H1 (cell line): ENCODE results near the gene DCDC2. TPM values are rescaled to one million over a fixed set of nuclear protein-coding genes. Genes with fewer than 3 reads are reported as not detected.

Experiments used
- CTCF ChIA-PET: fragments of 300-600 bp; sonication (Branson Sonifier 250); formaldehyde crosslinking; loops from one replicate; lab custom pipeline; 2021; ENCODE audit not compliant: partially characterized antibody; lab: Charles Lee
- POLR2A ChIA-PET: fragments of 300-600 bp; sonication (Branson Sonifier 250); formaldehyde crosslinking; loops from one replicate; lab custom pipeline; 2021; ENCODE audit warnings: inconsistent platforms; ENCODE audit not compliant: partially characterized antibody; lab: Charles Lee
- DNase-seq, 2 experiments: peaks; one replicate each; pipeline versions ENCODE4 v3.0.0 to v3.0.0-alpha.2; 2010 to 2022; ENCODE audit warnings: low spot score in 2 of 2, low read depth in 1 of 2, mixed read lengths in 1 of 2
- FAIRE-seq: peaks from 2 replicates; lab custom pipeline; 2011; peaks lifted over from hg19 to GRCh38; lab: Jason Lieb, UNC
- H2AFZ ChIP-seq: 2 replicates; pipeline ENCODE4 v1.8.1; 2012; ENCODE audit warnings: low read length, inconsistent platforms
- H2AK5ac ChIP-seq: 2 replicates; pipeline ENCODE4 v1.6.1; 2013; ENCODE audit warnings: low read depth, low read length
- H2BK120ac ChIP-seq: replicated peaks from 2 replicates; pipeline ENCODE3; 2013; ENCODE audit warnings: low read depth, low read length, inconsistent platforms
- H2BK12ac ChIP-seq: 2 replicates; pipeline ENCODE4 v1.6.1; 2013; ENCODE audit warnings: low read depth, low read length
- H2BK15ac ChIP-seq: 2 replicates; pipeline ENCODE4 v1.6.1; 2013; ENCODE audit warnings: low read length
- H2BK20ac ChIP-seq: 2 replicates; pipeline ENCODE4 v1.6.1; 2013; ENCODE audit warnings: low read length
- H2BK5ac ChIP-seq: 2 replicates; pipeline ENCODE4 v1.6.1; 2013; ENCODE audit warnings: low read depth, low read length
- H3K14ac ChIP-seq: 2 replicates; pipeline ENCODE4 v1.6.1; 2013; ENCODE audit warnings: inconsistent platforms; ENCODE audit not compliant: insufficient read length
- H3K18ac ChIP-seq: 2 replicates; pipeline ENCODE4 v1.6.1; 2013; ENCODE audit warnings: low read length; ENCODE audit errors: extremely low read depth
- H3K23ac ChIP-seq: 2 replicates; pipeline ENCODE4 v1.6.1; 2013; ENCODE audit warnings: inconsistent platforms; ENCODE audit not compliant: insufficient read length
- H3K23me2 ChIP-seq: 2 replicates; pipeline ENCODE4 v1.6.1; 2013; ENCODE audit warnings: low read depth, low read length
- H3K27ac ChIP-seq: 2 replicates; pipeline ENCODE4 v1.6.1; 2011; ENCODE audit warnings: low read depth, low read length, inconsistent platforms
- H3K27me3 ChIP-seq, 4 experiments: replicated peaks in 1 of 4; 1 replicate in 1 of 4; 2 replicates in 3 of 4; pipeline versions ENCODE4 v1.6.1 to v1.8.1; 2011 to 2013; ENCODE audit warnings: low read length in 3 of 4, mild to moderate bottlenecking in 3 of 4, inconsistent platforms in 2 of 4, mixed read lengths in 2 of 4, moderate library complexity in 1 of 4; ENCODE audit not compliant: control insufficient read depth in 3 of 4, insufficient read depth in 3 of 4; ENCODE audit errors: extremely low read depth in 1 of 4
- H3K36me3 ChIP-seq, 4 experiments: 2 replicates each; pipeline versions ENCODE4 v1.6.1 to v1.8.1; 2011 to 2013; ENCODE audit warnings: mild to moderate bottlenecking in 4 of 4, low read length in 3 of 4, moderate library complexity in 2 of 4, control low read depth in 1 of 4, inconsistent platforms in 1 of 4; ENCODE audit not compliant: insufficient read depth in 4 of 4, control insufficient read depth in 2 of 4
- H3K4ac ChIP-seq: replicated peaks from 2 replicates; pipeline ENCODE3; 2013; ENCODE audit warnings: low read length, low read depth, mixed read lengths, inconsistent platforms; ENCODE audit not compliant: insufficient read length
- H3K4me1 ChIP-seq, 4 experiments: replicated peaks in 1 of 4; 1 replicate in 1 of 4; 2 replicates in 3 of 4; pipeline versions ENCODE4 v1.6.1 to v1.8.1; 2011 to 2013; ENCODE audit warnings: low read length in 3 of 4, inconsistent platforms in 2 of 4, mixed read lengths in 1 of 4; ENCODE audit not compliant: insufficient read depth in 4 of 4, control insufficient read depth in 3 of 4
- H3K4me2 ChIP-seq, 2 experiments: 2 replicates each; pipeline versions ENCODE4 v1.6.1 to v1.8.1; 2011 to 2013; ENCODE audit warnings: low read depth in 2 of 2, low read length in 2 of 2, control low read depth in 1 of 2, inconsistent platforms in 1 of 2, mild to moderate bottlenecking in 1 of 2; ENCODE audit not compliant: insufficient read depth in 1 of 2
- H3K4me3 ChIP-seq, 4 experiments: fragments of 200-600, 300-600 bp in 1 of 4; sonication (generic), shearing (Covaris generic), sonication (Bioruptor Twin) in 1 of 4; 2 replicates each; pipeline versions ENCODE4 v1.5.1 to v1.8.1; 2011 to 2016; ENCODE audit warnings: low read length in 4 of 4, low read depth in 3 of 4, control low read depth in 2 of 4, inconsistent platforms in 2 of 4, mild to moderate bottlenecking in 2 of 4, mixed read lengths in 1 of 4, moderate library complexity in 1 of 4; ENCODE audit not compliant: insufficient read depth in 2 of 4; ENCODE audit errors: extremely low read depth in 1 of 4
- H3K56ac ChIP-seq: replicated peaks from 2 replicates; pipeline ENCODE3; 2013; ENCODE audit warnings: low read depth, mild to moderate bottlenecking, mixed read lengths, low read length, inconsistent platforms; ENCODE audit not compliant: insufficient read length
- H3K79me1 ChIP-seq: 2 replicates; pipeline ENCODE4 v1.6.1; 2013; ENCODE audit warnings: low read depth, low read length, control low read depth
- H3K79me2 ChIP-seq, 2 experiments: 2 replicates each; pipeline versions ENCODE4 v1.6.1 to v1.8.1; 2012 to 2013; ENCODE audit warnings: low read length in 2 of 2, mild to moderate bottlenecking in 2 of 2, inconsistent platforms in 1 of 2; ENCODE audit not compliant: insufficient read depth in 2 of 2, control insufficient read depth in 1 of 2
- H3K9ac ChIP-seq, 4 experiments: replicated peaks in 1 of 4; 1 replicate in 1 of 4; 2 replicates in 3 of 4; pipeline versions ENCODE4 v1.6.1 to v1.8.1; 2011 to 2013; ENCODE audit warnings: low read depth in 3 of 4, low read length in 3 of 4, control low read depth in 2 of 4, mild to moderate bottlenecking in 2 of 4, moderate library complexity in 2 of 4, inconsistent platforms in 1 of 4; ENCODE audit errors: extremely low read depth in 1 of 4
- H3K9me3 ChIP-seq, 2 experiments: 2 replicates each; pipeline versions ENCODE4 v1.6.1 to v1.8.1; 2012 to 2013; ENCODE audit warnings: mild to moderate bottlenecking in 2 of 2, moderate library complexity in 2 of 2, control low read depth in 1 of 2, inconsistent platforms in 1 of 2, low read depth in 1 of 2, low read length in 1 of 2, mixed read lengths in 1 of 2; ENCODE audit not compliant: insufficient read depth in 2 of 2
- H4K20me1 ChIP-seq, 2 experiments: replicated peaks in 1 of 2; 2 replicates each; pipeline versions ENCODE3 to v1.8.1; 2011 to 2013; ENCODE audit warnings: inconsistent platforms in 2 of 2, low read length in 2 of 2, mild to moderate bottlenecking in 1 of 2; ENCODE audit not compliant: insufficient read depth in 2 of 2, control insufficient read depth in 1 of 2
- H4K5ac ChIP-seq: 2 replicates; pipeline ENCODE4 v1.6.1; 2013; ENCODE audit warnings: low read length, low read depth, mixed read lengths, inconsistent platforms; ENCODE audit not compliant: insufficient read length
- H4K8ac ChIP-seq: 2 replicates; pipeline ENCODE4 v1.8.0; 2013; ENCODE audit warnings: mild to moderate bottlenecking, moderate library complexity, low read length, inconsistent platforms; ENCODE audit not compliant: insufficient read depth; ENCODE audit errors: extremely low read depth
- H4K91ac ChIP-seq: replicated peaks from 2 replicates; pipeline ENCODE3; 2013; ENCODE audit warnings: low read length, mixed read lengths, inconsistent platforms; ENCODE audit not compliant: insufficient read length
- EP300 ChIP-seq, 2 experiments: IDR thresholded peaks; 1 replicate in 1 of 2; 2 replicates in 1 of 2; pipeline ENCODE4 v1.6.1; 2011 to 2012; ENCODE audit warnings: low read depth in 2 of 2, low read length in 2 of 2, mild to moderate bottlenecking in 2 of 2, borderline replicate concordance in 1 of 2, inconsistent platforms in 1 of 2, moderate library complexity in 1 of 2
- KDM4A ChIP-seq: IDR thresholded peaks from one replicate; pipeline ENCODE4 v1.7.1; 2012; ENCODE audit warnings: low read depth, mild to moderate bottlenecking, moderate library complexity, low read length, inconsistent platforms; ENCODE audit not compliant: severe bottlenecking
- POLR2AphosphoS5 ChIP-seq: IDR thresholded peaks from 2 replicates; pipeline ENCODE4 v1.6.1; 2011; ENCODE audit warnings: low read depth, low read length
- RXRA ChIP-seq: IDR thresholded peaks from 2 replicates; pipeline ENCODE4 v1.6.1; 2011; ENCODE audit warnings: low read depth, mild to moderate bottlenecking, low read length, moderate library complexity; ENCODE audit not compliant: insufficient read depth
- SRF ChIP-seq: IDR thresholded peaks from 2 replicates; pipeline ENCODE4 v1.6.1; 2011; ENCODE audit warnings: mild to moderate bottlenecking, low read depth, low read length, moderate library complexity
- TCF12 ChIP-seq: IDR thresholded peaks from 2 replicates; pipeline ENCODE4 v1.6.1; 2011; ENCODE audit warnings: low read depth, mild to moderate bottlenecking, low read length
- WGBS, 2 experiments: shearing (Covaris generic) in 1 of 2; methylation state at CpG; one replicate each; pipeline versions ENCODE4 v1.1.6 to v1.1.7; 2013 to 2015; ENCODE audit warnings: low lambda C conversion rate in 2 of 2, mixed read lengths in 2 of 2, inconsistent platforms in 1 of 2, low coverage in 1 of 2, missing lambda C conversion rate in 1 of 2; ENCODE audit not compliant: insufficient replicate concordance in 2 of 2, insufficient coverage in 1 of 2, insufficient read length in 1 of 2; ENCODE audit errors: extremely low coverage in 1 of 2, missing lambda C conversion rate in 1 of 2; 5-methylcytosine and 5-hydroxymethylcytosine counted together
- polyA plus RNA-seq, 7 experiments: library from polyadenylated mRNA; depleted of rRNA in 3 of 7; stranded (reverse) in 5 of 7; unstranded in 2 of 7; fragments of >200 nt in 5 of 7; fragments of 200-250 nt in 2 of 7; gene quantifications; 1 replicate in 5 of 7; 2 replicates in 1 of 7; 4 replicates in 1 of 7; pipeline versions ENCODE4 v1.2.1 to v1.2.3, GENCODE V29; 2011 to 2013; ENCODE audit warnings: missing spikeins in 2 of 7, mixed read lengths in 2 of 7
- total RNA-seq: library from RNA; stranded (reverse); fragmentation: NEBNext Ultra II Directional; extraction: Animal tissue kit (Norgen Biotek cat#: 25700); gene quantifications from 2 replicates; pipeline ENCODE4 v1.2.1, GENCODE V29; 2021

DCDC2 gene
- total and polyA plus RNA-seq, 2 of the 8 experiments (the other 6 are each of a cell fraction or from before 2014, with no cell fraction given) = 0.03 to 0.15 TPM

- DNase-seq = no peak
- Histone ChIP-seq H4K20me1 (no peaks in the 10 kb centered on the region), H3K23ac (no peak overlapping the region), H3K27me3 (no peaks in the 10 kb centered on the region), H3K4me1 (no peaks in the 10 kb centered on the region; a peak in 1 of 7 replicates), H4K91ac (no peak overlapping the region), H3K27ac (no peak overlapping the region), H2AK5ac (no peak overlapping the region), H2BK20ac (no peak overlapping the region), H3K4me2 (no peak overlapping the region), H2BK5ac (no peak overlapping the region), H2BK15ac (0 out of 2 replicates have a peak overlapping the region, but pooled peaks have one; percentile 81), H3K4ac (no peak overlapping the region), H3K9me3 (no peaks in the 10 kb centered on the region), H3K36me3 (no peaks in the 10 kb centered on the region), H3K79me2 (no peaks in the 10 kb centered on the region), H3K14ac (no peak overlapping the region), H2BK12ac (no peak overlapping the region), H3K18ac (no peak overlapping the region), H3K56ac (no peak overlapping the region), H3K9ac (no peak overlapping the region), H2AFZ (no peak overlapping the region; the same call in 1 of the 2 replicates), H3K23me2 (no peaks in the 10 kb centered on the region), H4K8ac (no peak overlapping the region), H2BK120ac (no peak overlapping the region), H3K4me3 (no peak overlapping the region), H3K79me1 (no peaks in the 10 kb centered on the region), H4K5ac (no peak overlapping the region)
- CTCF ChIA-PET = interaction anchor here (1.4 kb wide), 1 partner anchor 10 kb away, joined by 5 read pairs; no protein-coding TSS in a partner anchor
- no peak for FAIRE-seq
- POLR2A ChIA-PET = no interaction called here
- WGBS, 2 experiments = 81% methylated on average over 6 of the region's 6 CpGs; no CpG with 5 or more reads in 1 of the 2 experiments
- TF ChIP-seq KDM4A (no peak), TCF12 (no peak), EP300 (IDR thresholded peaks at IDR 0.05; ENCODE audit: borderline replicate concordance in 1 of 2, low read depth in 2 of 2, low read length in 2 of 2) (no peak), RXRA (no peak), SRF (no peak), POLR2AphosphoS5 (no peak)
Observed at GRCh38 chr6:24233813-24234442, 123.9 kb downstream of the DCDC2 start.
